ENCODE data around the gene ALG2. TPM values are rescaled to one million over a fixed set of nuclear protein-coding genes. Genes with fewer than 3 reads are reported as not detected.
"Not testable (repeated sequence)": the region's sequence is repeated elsewhere in the genome, so short reads cannot be mapped to it uniquely, and the experiment has no call there.

The ALG2 gene
- polyA plus RNA-seq, 2 donors: 11.8 to 15.6 TPM

GRCh38 chr9:99199938-99200539, 21.7 kb downstream of the ALG2 start:
- H3K27me3 ChIP-seq (ENCODE audit: control insufficient read depth in 1 of 2, insufficient read depth in 2 of 2, low read length in 2 of 2): no peaks in the 10 kb centered on the region
- no peaks in the 10 kb centered on the region for H3K9me3 ChIP-seq (ENCODE audit: control insufficient read depth in 2 of 2, insufficient read depth in 1 of 2, low read depth in 1 of 2, low read length in 1 of 2)
- no peak overlapping the region for H3K4me3 ChIP-seq (ENCODE audit: low read depth in 1 of 2, low read length in 2 of 2)
- H3K36me3 ChIP-seq (ENCODE audit: control insufficient read depth in 2 of 2, insufficient read depth in 2 of 2, low read length in 1 of 2): no peaks in the 10 kb centered on the region
- no peaks in the 10 kb centered on the region for H3K4me1 ChIP-seq (ENCODE audit: control insufficient read depth in 2 of 2, insufficient read depth in 2 of 2, low read length in 1 of 2)
- 86 to 89% methylated on average over 8 of the region's 8 CpGs for WGBS, 2 donors
- H3K27ac ChIP-seq (ENCODE audit: low read depth in 2 of 2, low read length in 1 of 2): no peak overlapping the region

GRCh38 chr9:99197987-99198386, 23.8 kb downstream of the ALG2 start:
- no peak overlapping the region for H3K27ac ChIP-seq (ENCODE audit: low read depth in 2 of 2, low read length in 1 of 2)

GRCh38 chr9:99197124-99197630, 24.6 kb downstream of the ALG2 start:
- no peaks in the 10 kb centered on the region for H3K4me1 ChIP-seq (ENCODE audit: control insufficient read depth in 2 of 2, insufficient read depth in 2 of 2, low read length in 1 of 2)
- H3K36me3 ChIP-seq (ENCODE audit: control insufficient read depth in 2 of 2, insufficient read depth in 2 of 2, low read length in 1 of 2): no peaks in the 10 kb centered on the region
- no peaks in the 10 kb centered on the region for H3K27me3 ChIP-seq (ENCODE audit: control insufficient read depth in 1 of 2, insufficient read depth in 2 of 2, low read length in 2 of 2)
- no peak overlapping the region for H3K4me3 ChIP-seq (ENCODE audit: low read depth in 1 of 2, low read length in 2 of 2)
- WGBS, 2 donors: 90 to 92% methylated on average over 3 of the region's 3 CpGs
- no peak overlapping the region for H3K27ac ChIP-seq (ENCODE audit: low read depth in 2 of 2, low read length in 1 of 2)
- H3K9me3 ChIP-seq (ENCODE audit: control insufficient read depth in 2 of 2, insufficient read depth in 1 of 2, low read depth in 1 of 2, low read length in 1 of 2): no peaks in the 10 kb centered on the region

More at GRCh38 chr9:99197987-99198386, 23.8 kb downstream of the ALG2 start:
- no peak overlapping the region for H3K4me3 ChIP-seq (ENCODE audit: low read depth in 1 of 2, low read length in 2 of 2)
- H3K9me3 ChIP-seq (ENCODE audit: control insufficient read depth in 2 of 2, insufficient read depth in 1 of 2, low read depth in 1 of 2, low read length in 1 of 2): no peaks in the 10 kb centered on the region
- H3K27me3 ChIP-seq (ENCODE audit: control insufficient read depth in 1 of 2, insufficient read depth in 2 of 2, low read length in 2 of 2): no peaks in the 10 kb centered on the region
- 61 to 66% methylated on average over 9 of the region's 9 CpGs for WGBS, 2 donors
- no peaks in the 10 kb centered on the region for H3K36me3 ChIP-seq (ENCODE audit: control insufficient read depth in 2 of 2, insufficient read depth in 2 of 2, low read length in 1 of 2)
- H3K4me1 ChIP-seq (ENCODE audit: control insufficient read depth in 2 of 2, insufficient read depth in 2 of 2, low read length in 1 of 2): no peaks in the 10 kb centered on the region

- not testable (repeated sequence) for H3K4me3 ChIP-seq (ENCODE audit: low read depth in 1 of 2, low read length in 2 of 2); H3K4me1 ChIP-seq (ENCODE audit: control insufficient read depth in 2 of 2, insufficient read depth in 2 of 2, low read length in 1 of 2); H3K27me3 ChIP-seq (ENCODE audit: control insufficient read depth in 1 of 2, insufficient read depth in 2 of 2, low read length in 2 of 2); H3K9me3 ChIP-seq (ENCODE audit: control insufficient read depth in 2 of 2, insufficient read depth in 1 of 2, low read depth in 1 of 2, low read length in 1 of 2); H3K36me3 ChIP-seq (ENCODE audit: control insufficient read depth in 2 of 2, insufficient read depth in 2 of 2, low read length in 1 of 2); H3K27ac ChIP-seq (ENCODE audit: low read depth in 2 of 2, low read length in 1 of 2)
- WGBS, 2 donors: 79 to 83% methylated on average over 5 of the region's 5 CpGs
Measured at GRCh38 chr9:99196484-99196883, 25.3 kb downstream of the ALG2 start.

- no peaks in the 10 kb centered on the region for H3K36me3 ChIP-seq (ENCODE audit: control insufficient read depth in 2 of 2, insufficient read depth in 2 of 2, low read length in 1 of 2)
- H3K27me3 ChIP-seq (ENCODE audit: control insufficient read depth in 1 of 2, insufficient read depth in 2 of 2, low read length in 2 of 2): no peaks in the 10 kb centered on the region
- no peaks in the 10 kb centered on the region for H3K9me3 ChIP-seq (ENCODE audit: control insufficient read depth in 2 of 2, insufficient read depth in 1 of 2, low read depth in 1 of 2, low read length in 1 of 2)
- WGBS, 2 donors: 66 to 79% methylated on average over 2 of the region's 2 CpGs
- no peaks in the 10 kb centered on the region for H3K4me1 ChIP-seq (ENCODE audit: control insufficient read depth in 2 of 2, insufficient read depth in 2 of 2, low read length in 1 of 2)
- no peak overlapping the region for H3K27ac ChIP-seq (ENCODE audit: low read depth in 2 of 2, low read length in 1 of 2)
- no peak overlapping the region for H3K4me3 ChIP-seq (ENCODE audit: low read depth in 1 of 2, low read length in 2 of 2)
Measured at GRCh38 chr9:99193466-99193821, 28.3 kb downstream of the ALG2 start.

GRCh38 chr9:99192786-99193465, 28.8 kb downstream of the ALG2 start:
- Histone ChIP-seq H3K27me3 (ENCODE audit: control insufficient read depth in 1 of 2, insufficient read depth in 2 of 2, low read length in 2 of 2) (no peaks in the 10 kb centered on the region), H3K36me3 (ENCODE audit: control insufficient read depth in 2 of 2, insufficient read depth in 2 of 2, low read length in 1 of 2) (no peaks in the 10 kb centered on the region), H3K4me1 (ENCODE audit: control insufficient read depth in 2 of 2, insufficient read depth in 2 of 2, low read length in 1 of 2) (no peaks in the 10 kb centered on the region), H3K27ac (ENCODE audit: low read depth in 2 of 2, low read length in 1 of 2) (no peak overlapping the region), H3K4me3 (ENCODE audit: low read depth in 1 of 2, low read length in 2 of 2) (no peak overlapping the region), H3K9me3 (ENCODE audit: control insufficient read depth in 2 of 2, insufficient read depth in 1 of 2, low read depth in 1 of 2, low read length in 1 of 2) (no peaks in the 10 kb centered on the region)
- WGBS, 2 donors: 78 to 81% methylated on average over 5 of the region's 5 CpGs

GRCh38 chr9:99190597-99191283, 31.0 kb downstream of the ALG2 start:
- Histone ChIP-seq H3K9me3 (ENCODE audit: control insufficient read depth in 2 of 2, insufficient read depth in 1 of 2, low read depth in 1 of 2, low read length in 1 of 2) (no peaks in the 10 kb centered on the region), H3K27ac (ENCODE audit: low read depth in 2 of 2, low read length in 1 of 2) (no peak overlapping the region)
- WGBS, 2 donors: 94 to 97% methylated on average over 3 of the region's 3 CpGs

GRCh38 chr9:99189887-99190596, 31.7 kb downstream of the ALG2 start:
- Histone ChIP-seq H3K27ac (ENCODE audit: low read depth in 2 of 2, low read length in 1 of 2) (no peak overlapping the region), H3K27me3 (ENCODE audit: control insufficient read depth in 1 of 2, insufficient read depth in 2 of 2, low read length in 2 of 2) (no peaks in the 10 kb centered on the region), H3K4me3 (ENCODE audit: low read depth in 1 of 2, low read length in 2 of 2) (no peak overlapping the region), H3K4me1 (ENCODE audit: control insufficient read depth in 2 of 2, insufficient read depth in 2 of 2, low read length in 1 of 2) (no peaks in the 10 kb centered on the region), H3K9me3 (ENCODE audit: control insufficient read depth in 2 of 2, insufficient read depth in 1 of 2, low read depth in 1 of 2, low read length in 1 of 2) (no peaks in the 10 kb centered on the region), H3K36me3 (ENCODE audit: control insufficient read depth in 2 of 2, insufficient read depth in 2 of 2, low read length in 1 of 2) (no peaks in the 10 kb centered on the region)
- 68% methylated on average over 8 of the region's 8 CpGs for WGBS, 2 donors

More at GRCh38 chr9:99190597-99191283, 31.0 kb downstream of the ALG2 start:
- Histone ChIP-seq H3K4me3 (ENCODE audit: low read depth in 1 of 2, low read length in 2 of 2) (no peak overlapping the region), H3K36me3 (ENCODE audit: control insufficient read depth in 2 of 2, insufficient read depth in 2 of 2, low read length in 1 of 2) (no peaks in the 10 kb centered on the region), H3K4me1 (ENCODE audit: control insufficient read depth in 2 of 2, insufficient read depth in 2 of 2, low read length in 1 of 2) (no peaks in the 10 kb centered on the region), H3K27me3 (ENCODE audit: control insufficient read depth in 1 of 2, insufficient read depth in 2 of 2, low read length in 2 of 2) (no peaks in the 10 kb centered on the region)

- WGBS, 2 donors: 82 to 85% methylated on average over 2 of the region's 2 CpGs
- no peak overlapping the region for H3K27ac ChIP-seq (ENCODE audit: low read depth in 2 of 2, low read length in 1 of 2)
- no peaks in the 10 kb centered on the region for H3K9me3 ChIP-seq (ENCODE audit: control insufficient read depth in 2 of 2, insufficient read depth in 1 of 2, low read depth in 1 of 2, low read length in 1 of 2)
- no peaks in the 10 kb centered on the region for H3K4me1 ChIP-seq (ENCODE audit: control insufficient read depth in 2 of 2, insufficient read depth in 2 of 2, low read length in 1 of 2)
- no peaks in the 10 kb centered on the region for H3K36me3 ChIP-seq (ENCODE audit: control insufficient read depth in 2 of 2, insufficient read depth in 2 of 2, low read length in 1 of 2)
- no peak overlapping the region for H3K4me3 ChIP-seq (ENCODE audit: low read depth in 1 of 2, low read length in 2 of 2)
- no peaks in the 10 kb centered on the region for H3K27me3 ChIP-seq (ENCODE audit: control insufficient read depth in 1 of 2, insufficient read depth in 2 of 2, low read length in 2 of 2)
Measured at GRCh38 chr9:99189186-99189585, 32.6 kb downstream of the ALG2 start.
